H1 (cell line): ENCODE measurements around the gene CFH. TPM values are rescaled to one million over a fixed set of nuclear protein-coding genes. Genes with fewer than 3 reads are reported as not detected.

Experiments used
- CTCF ChIA-PET: fragments of 300-600 bp; sonication (Branson Sonifier 250); formaldehyde crosslinking; loops from one replicate; lab custom pipeline; 2021; ENCODE audit not compliant: partially characterized antibody; lab: Charles Lee
- POLR2A ChIA-PET: fragments of 300-600 bp; sonication (Branson Sonifier 250); formaldehyde crosslinking; loops from one replicate; lab custom pipeline; 2021; ENCODE audit warnings: inconsistent platforms; ENCODE audit not compliant: partially characterized antibody; lab: Charles Lee
- DNase-seq, 2 experiments: peaks; one replicate each; pipeline versions ENCODE4 v3.0.0 to v3.0.0-alpha.2; 2010 to 2022; ENCODE audit warnings: low spot score in 2 of 2, low read depth in 1 of 2, mixed read lengths in 1 of 2
- FAIRE-seq: peaks from 2 replicates; lab custom pipeline; 2011; peaks lifted over from hg19 to GRCh38; lab: Jason Lieb, UNC
- H2AFZ ChIP-seq: 2 replicates; pipeline ENCODE4 v1.8.1; 2012; ENCODE audit warnings: low read length, inconsistent platforms
- H2AK5ac ChIP-seq: 2 replicates; pipeline ENCODE4 v1.6.1; 2013; ENCODE audit warnings: low read depth, low read length
- H2BK120ac ChIP-seq: replicated peaks from 2 replicates; pipeline ENCODE3; 2013; ENCODE audit warnings: low read depth, low read length, inconsistent platforms
- H2BK12ac ChIP-seq: 2 replicates; pipeline ENCODE4 v1.6.1; 2013; ENCODE audit warnings: low read depth, low read length
- H2BK15ac ChIP-seq: 2 replicates; pipeline ENCODE4 v1.6.1; 2013; ENCODE audit warnings: low read length
- H2BK20ac ChIP-seq: 2 replicates; pipeline ENCODE4 v1.6.1; 2013; ENCODE audit warnings: low read length
- H2BK5ac ChIP-seq: 2 replicates; pipeline ENCODE4 v1.6.1; 2013; ENCODE audit warnings: low read depth, low read length
- H3K14ac ChIP-seq: 2 replicates; pipeline ENCODE4 v1.6.1; 2013; ENCODE audit warnings: inconsistent platforms; ENCODE audit not compliant: insufficient read length
- H3K18ac ChIP-seq: 2 replicates; pipeline ENCODE4 v1.6.1; 2013; ENCODE audit warnings: low read length; ENCODE audit errors: extremely low read depth
- H3K23ac ChIP-seq: 2 replicates; pipeline ENCODE4 v1.6.1; 2013; ENCODE audit warnings: inconsistent platforms; ENCODE audit not compliant: insufficient read length
- H3K23me2 ChIP-seq: 2 replicates; pipeline ENCODE4 v1.6.1; 2013; ENCODE audit warnings: low read depth, low read length
- H3K27ac ChIP-seq: 2 replicates; pipeline ENCODE4 v1.6.1; 2011; ENCODE audit warnings: low read depth, low read length, inconsistent platforms
- H3K27me3 ChIP-seq, 4 experiments: replicated peaks in 1 of 4; 1 replicate in 1 of 4; 2 replicates in 3 of 4; pipeline versions ENCODE4 v1.6.1 to v1.8.1; 2011 to 2013; ENCODE audit warnings: low read length in 3 of 4, mild to moderate bottlenecking in 3 of 4, inconsistent platforms in 2 of 4, mixed read lengths in 2 of 4, moderate library complexity in 1 of 4; ENCODE audit not compliant: control insufficient read depth in 3 of 4, insufficient read depth in 3 of 4; ENCODE audit errors: extremely low read depth in 1 of 4
- H3K36me3 ChIP-seq, 4 experiments: 2 replicates each; pipeline versions ENCODE4 v1.6.1 to v1.8.1; 2011 to 2013; ENCODE audit warnings: mild to moderate bottlenecking in 4 of 4, low read length in 3 of 4, moderate library complexity in 2 of 4, control low read depth in 1 of 4, inconsistent platforms in 1 of 4; ENCODE audit not compliant: insufficient read depth in 4 of 4, control insufficient read depth in 2 of 4
- H3K4ac ChIP-seq: replicated peaks from 2 replicates; pipeline ENCODE3; 2013; ENCODE audit warnings: low read length, low read depth, mixed read lengths, inconsistent platforms; ENCODE audit not compliant: insufficient read length
- H3K4me1 ChIP-seq, 4 experiments: replicated peaks in 1 of 4; 1 replicate in 1 of 4; 2 replicates in 3 of 4; pipeline versions ENCODE4 v1.6.1 to v1.8.1; 2011 to 2013; ENCODE audit warnings: low read length in 3 of 4, inconsistent platforms in 2 of 4, mixed read lengths in 1 of 4; ENCODE audit not compliant: insufficient read depth in 4 of 4, control insufficient read depth in 3 of 4
- H3K4me2 ChIP-seq, 2 experiments: 2 replicates each; pipeline versions ENCODE4 v1.6.1 to v1.8.1; 2011 to 2013; ENCODE audit warnings: low read depth in 2 of 2, low read length in 2 of 2, control low read depth in 1 of 2, inconsistent platforms in 1 of 2, mild to moderate bottlenecking in 1 of 2; ENCODE audit not compliant: insufficient read depth in 1 of 2
- H3K4me3 ChIP-seq, 4 experiments: fragments of 200-600, 300-600 bp in 1 of 4; sonication (generic), shearing (Covaris generic), sonication (Bioruptor Twin) in 1 of 4; 2 replicates each; pipeline versions ENCODE4 v1.5.1 to v1.8.1; 2011 to 2016; ENCODE audit warnings: low read length in 4 of 4, low read depth in 3 of 4, control low read depth in 2 of 4, inconsistent platforms in 2 of 4, mild to moderate bottlenecking in 2 of 4, mixed read lengths in 1 of 4, moderate library complexity in 1 of 4; ENCODE audit not compliant: insufficient read depth in 2 of 4; ENCODE audit errors: extremely low read depth in 1 of 4
- H3K56ac ChIP-seq: replicated peaks from 2 replicates; pipeline ENCODE3; 2013; ENCODE audit warnings: low read depth, mild to moderate bottlenecking, mixed read lengths, low read length, inconsistent platforms; ENCODE audit not compliant: insufficient read length
- H3K79me1 ChIP-seq: 2 replicates; pipeline ENCODE4 v1.6.1; 2013; ENCODE audit warnings: low read depth, low read length, control low read depth
- H3K79me2 ChIP-seq, 2 experiments: 2 replicates each; pipeline versions ENCODE4 v1.6.1 to v1.8.1; 2012 to 2013; ENCODE audit warnings: low read length in 2 of 2, mild to moderate bottlenecking in 2 of 2, inconsistent platforms in 1 of 2; ENCODE audit not compliant: insufficient read depth in 2 of 2, control insufficient read depth in 1 of 2
- H3K9ac ChIP-seq, 4 experiments: replicated peaks in 1 of 4; 1 replicate in 1 of 4; 2 replicates in 3 of 4; pipeline versions ENCODE4 v1.6.1 to v1.8.1; 2011 to 2013; ENCODE audit warnings: low read depth in 3 of 4, low read length in 3 of 4, control low read depth in 2 of 4, mild to moderate bottlenecking in 2 of 4, moderate library complexity in 2 of 4, inconsistent platforms in 1 of 4; ENCODE audit errors: extremely low read depth in 1 of 4
- H3K9me3 ChIP-seq, 2 experiments: 2 replicates each; pipeline versions ENCODE4 v1.6.1 to v1.8.1; 2012 to 2013; ENCODE audit warnings: mild to moderate bottlenecking in 2 of 2, moderate library complexity in 2 of 2, control low read depth in 1 of 2, inconsistent platforms in 1 of 2, low read depth in 1 of 2, low read length in 1 of 2, mixed read lengths in 1 of 2; ENCODE audit not compliant: insufficient read depth in 2 of 2
- H4K20me1 ChIP-seq, 2 experiments: replicated peaks in 1 of 2; 2 replicates each; pipeline versions ENCODE3 to v1.8.1; 2011 to 2013; ENCODE audit warnings: inconsistent platforms in 2 of 2, low read length in 2 of 2, mild to moderate bottlenecking in 1 of 2; ENCODE audit not compliant: insufficient read depth in 2 of 2, control insufficient read depth in 1 of 2
- H4K5ac ChIP-seq: 2 replicates; pipeline ENCODE4 v1.6.1; 2013; ENCODE audit warnings: low read length, low read depth, mixed read lengths, inconsistent platforms; ENCODE audit not compliant: insufficient read length
- H4K8ac ChIP-seq: 2 replicates; pipeline ENCODE4 v1.8.0; 2013; ENCODE audit warnings: mild to moderate bottlenecking, moderate library complexity, low read length, inconsistent platforms; ENCODE audit not compliant: insufficient read depth; ENCODE audit errors: extremely low read depth
- H4K91ac ChIP-seq: replicated peaks from 2 replicates; pipeline ENCODE3; 2013; ENCODE audit warnings: low read length, mixed read lengths, inconsistent platforms; ENCODE audit not compliant: insufficient read length
- CEBPB ChIP-seq: IDR thresholded peaks from 2 replicates; pipeline ENCODE4 v1.6.1; 2012; ENCODE audit warnings: low read depth, low read length
- CTCF ChIP-seq, 3 experiments: IDR thresholded peaks; 1 replicate in 2 of 3; 2 replicates in 1 of 3; pipeline versions ENCODE4 v1.5.1 to v1.6.1; 2011; ENCODE audit warnings: low read length in 3 of 3, mild to moderate bottlenecking in 3 of 3, inconsistent platforms in 2 of 3, low read depth in 1 of 3, moderate library complexity in 1 of 3; ENCODE audit not compliant: insufficient read depth in 1 of 3; ENCODE audit errors: control extremely low read depth in 1 of 3
- EGR1 ChIP-seq: IDR thresholded peaks from 2 replicates; pipeline ENCODE4 v1.6.1; 2011; ENCODE audit warnings: low read depth, low read length, borderline replicate concordance
- JUN ChIP-seq: IDR thresholded peaks from 2 replicates; pipeline ENCODE4 v1.6.1; 2011; ENCODE audit warnings: low read depth, mild to moderate bottlenecking, improper control_type of control experiment, low read length
- NANOG ChIP-seq: IDR thresholded peaks from 2 replicates; pipeline ENCODE4 v1.6.1; 2011; ENCODE audit warnings: low read length, low read depth, mild to moderate bottlenecking, inconsistent platforms; ENCODE audit not compliant: insufficient read depth, poor library complexity, severe bottlenecking
- NRF1 ChIP-seq: IDR thresholded peaks from 2 replicates; pipeline ENCODE4 v1.6.1; 2011; ENCODE audit warnings: mild to moderate bottlenecking, low read depth, low read length, improper control_type of control experiment
- POLR2A ChIP-seq, 2 experiments: IDR thresholded peaks; 1 replicate in 1 of 2; 2 replicates in 1 of 2; pipeline ENCODE4 v1.6.1; 2011; ENCODE audit warnings: low read depth in 2 of 2, low read length in 2 of 2, mild to moderate bottlenecking in 2 of 2; ENCODE audit errors: control extremely low read depth in 1 of 2
- RXRA ChIP-seq: IDR thresholded peaks from 2 replicates; pipeline ENCODE4 v1.6.1; 2011; ENCODE audit warnings: low read depth, mild to moderate bottlenecking, low read length, moderate library complexity; ENCODE audit not compliant: insufficient read depth
- SIX5 ChIP-seq: IDR thresholded peaks from 2 replicates; pipeline ENCODE4 v1.6.1; 2011; ENCODE audit warnings: mild to moderate bottlenecking, low read depth, low read length
- SP4 ChIP-seq: IDR thresholded peaks from 2 replicates; pipeline ENCODE4 v1.6.1; 2012; ENCODE audit warnings: low read length, inconsistent platforms
- SRF ChIP-seq: IDR thresholded peaks from 2 replicates; pipeline ENCODE4 v1.6.1; 2011; ENCODE audit warnings: mild to moderate bottlenecking, low read depth, low read length, moderate library complexity
- TEAD4 ChIP-seq: IDR thresholded peaks from 2 replicates; pipeline ENCODE4 v1.6.1; 2012; ENCODE audit warnings: low read depth, low read length, inconsistent platforms, mixed read lengths
- YY1 ChIP-seq: IDR thresholded peaks from 2 replicates; pipeline ENCODE4 v1.6.1; 2011; ENCODE audit warnings: low read depth, mild to moderate bottlenecking, low read length
- WGBS, 2 experiments: shearing (Covaris generic) in 1 of 2; methylation state at CpG; one replicate each; pipeline versions ENCODE4 v1.1.6 to v1.1.7; 2013 to 2015; ENCODE audit warnings: low lambda C conversion rate in 2 of 2, mixed read lengths in 2 of 2, inconsistent platforms in 1 of 2, low coverage in 1 of 2, missing lambda C conversion rate in 1 of 2; ENCODE audit not compliant: insufficient replicate concordance in 2 of 2, insufficient coverage in 1 of 2, insufficient read length in 1 of 2; ENCODE audit errors: extremely low coverage in 1 of 2, missing lambda C conversion rate in 1 of 2; 5-methylcytosine and 5-hydroxymethylcytosine counted together
- polyA plus RNA-seq, 7 experiments: library from polyadenylated mRNA; depleted of rRNA in 3 of 7; stranded (reverse) in 5 of 7; unstranded in 2 of 7; fragments of >200 nt in 5 of 7; fragments of 200-250 nt in 2 of 7; gene quantifications; 1 replicate in 5 of 7; 2 replicates in 1 of 7; 4 replicates in 1 of 7; pipeline versions ENCODE4 v1.2.1 to v1.2.3, GENCODE V29; 2011 to 2013; ENCODE audit warnings: missing spikeins in 2 of 7, mixed read lengths in 2 of 7
- total RNA-seq: library from RNA; stranded (reverse); fragmentation: NEBNext Ultra II Directional; extraction: Animal tissue kit (Norgen Biotek cat#: 25700); gene quantifications from 2 replicates; pipeline ENCODE4 v1.2.1, GENCODE V29; 2021

Gene CFH
- total and polyA plus RNA-seq, 2 of the 8 experiments (the other 6 are each of a cell fraction or from before 2014, with no cell fraction given) = not detected

GRCh38 chr1:196667131-196667530, 15.3 kb downstream of the CFH start:
- Histone ChIP-seq H3K4me3 (no peak overlapping the region), H3K79me2 (no peaks in the 10 kb centered on the region), H4K5ac (no peak overlapping the region), H4K91ac (no peak overlapping the region), H3K9me3 (0 out of 4 replicates have a peak, but pooled peaks cover 0 to 6% of the 10 kb centered on the region in 2 experiments), H2BK5ac (no peak overlapping the region), H4K20me1 (no peaks in the 10 kb centered on the region), H3K4ac (no peak overlapping the region), H3K9ac (no peak overlapping the region), H3K4me1 (no peaks in the 10 kb centered on the region), H2AK5ac (no peak overlapping the region), H2BK12ac (no peak overlapping the region), H2BK120ac (no peak overlapping the region), H3K14ac (no peak overlapping the region), H2BK15ac (no peak overlapping the region), H4K8ac (no peak overlapping the region), H2AFZ (no peak overlapping the region), H3K36me3 (no peaks in the 10 kb centered on the region; a peak in 1 of 8 replicates), H3K23ac (no peak overlapping the region), H3K79me1 (no peaks in the 10 kb centered on the region), H3K27ac (no peak overlapping the region), H3K4me2 (no peak overlapping the region), H3K23me2 (no peaks in the 10 kb centered on the region), H2BK20ac (no peak overlapping the region), H3K56ac (no peak overlapping the region), H3K18ac (no peak overlapping the region), H3K27me3 (peaks cover 0 to 1% (median 0%) of the 10 kb centered on the region in 4 experiments; a peak in 1 of 7 replicates)
- DNase-seq (no peak), FAIRE-seq (no peak)
- 86% methylated on average over 1 of the region's 1 CpG; no CpG with 5 or more reads in 1 of the 2 experiments for WGBS, 2 experiments
- ChIA-PET CTCF (no interaction called here), POLR2A (no interaction called here)
- TF ChIP-seq NRF1 (no peak), SP4 (no peak), NANOG (no peak), CEBPB (no peak), SIX5 (no peak), POLR2A (IDR thresholded peaks at IDR 0.05; ENCODE audit: control extremely low read depth in 1 of 2, low read depth in 2 of 2, low read length in 2 of 2) (no peak), JUN (no peak), SRF (no peak), YY1 (no peak), EGR1 (no peak), TEAD4 (no peak), CTCF (IDR thresholded peaks at IDR 0.05; ENCODE audit: control extremely low read depth in 1 of 3, insufficient read depth in 1 of 3, low read depth in 1 of 3, low read length in 3 of 3) (no peak), RXRA (no peak)
